GM23248 (cell line): Measurements from ENCODE around the gene FAM163A. TPM values are rescaled to one million over a fixed set of nuclear protein-coding genes. Genes with fewer than 3 reads are reported as not detected.
"Not testable (repeated sequence)": the region's sequence is repeated elsewhere in the genome, so short reads cannot be mapped to it uniquely, and the experiment has no call there.

ENCODE experiments used
- DNase-seq: peaks from one replicate; pipeline ENCODE4 v3.0.0-alpha.2; 2015
- H2AFZ ChIP-seq: fragments of 200-600 bp; sonication (generic); 2 replicates; pipeline ENCODE4 v1.6.1; 2016; ENCODE audit warnings: antibody characterized with exemption
- H3F3A ChIP-seq: fragments of 200-600 bp; sonication (generic); 2 replicates; pipeline ENCODE4 v1.6.1; 2016; ENCODE audit warnings: mild to moderate bottlenecking, antibody characterized with exemption, mixed run types; ENCODE audit not compliant: insufficient read depth
- H3K27ac ChIP-seq: fragments of 200-600 bp; sonication (generic); 2 replicates; pipeline ENCODE4 v1.5.1; 2016; ENCODE audit warnings: mild to moderate bottlenecking
- H3K27me3 ChIP-seq: fragments of 200-600 bp; sonication (generic); replicated peaks from 2 replicates; pipeline ENCODE4 v1.6.1; 2016; ENCODE audit warnings: mild to moderate bottlenecking; ENCODE audit not compliant: insufficient read depth
- H3K36me3 ChIP-seq: fragments of 200-600 bp; sonication (generic); 2 replicates; pipeline ENCODE4 v1.6.1; 2016; ENCODE audit warnings: low read depth, mild to moderate bottlenecking
- H3K4me1 ChIP-seq: fragments of 200-600 bp; sonication (generic); 2 replicates; pipeline ENCODE4 v1.6.1; 2016; ENCODE audit warnings: mild to moderate bottlenecking; ENCODE audit not compliant: insufficient read depth
- H3K4me2 ChIP-seq: fragments of 200-600 bp; sonication (generic); one replicate; pipeline ENCODE4 v1.6.1; 2016; ENCODE audit warnings: mild to moderate bottlenecking; ENCODE audit not compliant: unreplicated experiment
- H3K4me3 ChIP-seq: fragments of 200-600 bp; sonication (generic); 2 replicates; pipeline ENCODE4 v1.5.1; 2016; ENCODE audit warnings: mild to moderate bottlenecking
- H3K79me2 ChIP-seq: fragments of 200-600 bp; sonication (generic); 2 replicates; pipeline ENCODE4 v1.6.1; 2016; ENCODE audit warnings: mild to moderate bottlenecking; ENCODE audit not compliant: insufficient read depth
- H3K9ac ChIP-seq: fragments of 200-600 bp; sonication (generic); 2 replicates; pipeline ENCODE4 v1.6.1; 2016; ENCODE audit warnings: mild to moderate bottlenecking
- H3K9me2 ChIP-seq: fragments of 200-600 bp; sonication (generic); 2 replicates; pipeline ENCODE4 v1.6.1; 2016; ENCODE audit warnings: mixed run types, mild to moderate bottlenecking, moderate library complexity; ENCODE audit not compliant: insufficient read depth
- H3K9me3 ChIP-seq: fragments of 200-600 bp; sonication (generic); one replicate; pipeline ENCODE4 v1.6.1; 2017; ENCODE audit warnings: low read depth
- H4K20me1 ChIP-seq: fragments of 200-600 bp; sonication (generic); 2 replicates; pipeline ENCODE4 v1.6.0; 2016; ENCODE audit not compliant: insufficient read depth
- EZH2 ChIP-seq: fragments of 200-600 bp; sonication (generic); IDR thresholded peaks from 2 replicates; pipeline ENCODE4 v1.6.1; 2018; ENCODE audit warnings: antibody characterized with exemption, mild to moderate bottlenecking; ENCODE audit not compliant: insufficient read depth, poor library complexity, severe bottlenecking
- EZH2phosphoT487 ChIP-seq: fragments of 200-600 bp; sonication (generic); IDR thresholded peaks from 2 replicates; pipeline ENCODE4 v1.6.1; 2018; ENCODE audit warnings: antibody characterized with exemption, moderate library complexity, mild to moderate bottlenecking, low read depth; ENCODE audit not compliant: insufficient read depth
- WGBS, 2 experiments: methylation state at CpG; one replicate each; pipeline ENCODE4 v1.1.6; 2015 to 2017; ENCODE audit warnings: low lambda C conversion rate in 2 of 2, low coverage in 1 of 2; ENCODE audit errors: missing lambda C conversion rate in 2 of 2; 5-methylcytosine and 5-hydroxymethylcytosine counted together
- in situ Hi-C: fragments of 300-500 bp; cut with MboI; formaldehyde crosslinking; loops from 2 replicates; pipeline ENCODE4 v1.15.0; 2020
- polyA plus RNA-seq: library from polyadenylated mRNA; unstranded; fragments of >200 nt; fragmentation: Nextera tagmentation; extraction: Ambion mirVana; gene quantifications from 2 replicates; pipeline ENCODE4 v1.2.1, GENCODE V29; 2016
- total RNA-seq: library from RNA; depleted of rRNA; stranded (reverse); fragments of >200 nt; shearing (Covaris generic); gene quantifications from 2 replicates; pipeline ENCODE4 v1.2.3, GENCODE V29; 2014; rRNA removed

FAM163A gene
- total RNA-seq, result not detected in 2 replicates
- polyA plus RNA-seq, result not detected in 2 replicates

GRCh38 chr1:179742717-179743678 is at the start of gene FAM163A:
FAM163A (plus strand) TSS chr1:179743291; CDS start chr1:179813098, 69,807 bp downstream.
- TF ChIP-seq EZH2, result peak; percentile 84
- no peak for TF ChIP-seq EZH2phosphoT487
- Histone ChIP-seq H3K27ac (no peak within 1 kb of the TSS), H3K4me2 (peak within 1 kb of the TSS; percentile 20), H3K79me2 (no peaks in the 10 kb centered on the region), H3K36me3 (no peaks in the 10 kb centered on the region), H3K4me3 (0 out of 2 replicates have a peak within 1 kb of the TSS, but pooled peaks have one; percentile 15), H2AFZ (peak within 1 kb of the TSS; percentile 45; the same call in 1 of the 2 replicates), H3F3A (no peaks in the 10 kb centered on the region), H3K9me3 (no peaks in the 10 kb centered on the region), H3K9me2 (no peaks in the 10 kb centered on the region), H3K9ac (no peak within 1 kb of the TSS), H4K20me1 (no peaks in the 10 kb centered on the region), H3K27me3 (peaks cover 68% of the 10 kb centered on the region), H3K4me1 (no peaks in the 10 kb centered on the region)
- 4 to 5% methylated on average over 61 to 65 of the region's 92 CpGs for WGBS, 2 experiments
- no peak for DNase-seq
- in situ Hi-C loops, result no loop called here

GRCh38 chr1:179694530-179694929 is 48.6 kb upstream of the FAM163A start:
- WGBS, 2 experiments, result 30 to 35% methylated on average over 6 of the region's 6 CpGs
- H3K9me3 ChIP-seq, in situ Hi-C loops, H3K4me2 ChIP-seq, H3K27me3 ChIP-seq, DNase-seq, H3K4me1 ChIP-seq, H3K9ac ChIP-seq, H3K27ac ChIP-seq, H3K79me2 ChIP-seq, H3F3A ChIP-seq, H3K4me3 ChIP-seq, H4K20me1 ChIP-seq, H3K9me2 ChIP-seq, H2AFZ ChIP-seq, H3K36me3 ChIP-seq: not testable (repeated sequence)

GRCh38 chr1:179702946-179703539 is 40.0 kb upstream of the FAM163A start:
- Histone ChIP-seq H3K79me2 (no peaks in the 10 kb centered on the region), H3K9ac (no peak overlapping the region), H3K4me1 (no peaks in the 10 kb centered on the region), H3K9me2 (no peaks in the 10 kb centered on the region), H3K36me3 (no peaks in the 10 kb centered on the region), H2AFZ (no peak overlapping the region), H4K20me1 (no peaks in the 10 kb centered on the region), H3K27ac (no peak overlapping the region), H3K9me3 (no peaks in the 10 kb centered on the region), H3K4me3 (no peak overlapping the region), H3K27me3 (peaks cover 11% of the 10 kb centered on the region; the same call in 1 of the 2 replicates), H3F3A (no peaks in the 10 kb centered on the region), H3K4me2 (no peak overlapping the region)
- DNase-seq, result no peak
- in situ Hi-C loops, result no loop called here
- TF ChIP-seq EZH2phosphoT487, result no peak
- no peak for TF ChIP-seq EZH2
- 48 to 63% methylated on average over 5 of the region's 5 CpGs for WGBS, 2 experiments

- Histone ChIP-seq H3K27ac (no peak overlapping the region), H2AFZ (no peak overlapping the region), H4K20me1 (no peaks in the 10 kb centered on the region), H3K36me3 (no peaks in the 10 kb centered on the region), H3F3A (no peaks in the 10 kb centered on the region), H3K9me2 (no peaks in the 10 kb centered on the region), H3K9me3 (no peaks in the 10 kb centered on the region), H3K4me3 (no peak overlapping the region), H3K9ac (no peak overlapping the region), H3K4me1 (peaks cover 5% of the 10 kb centered on the region; the same call in 1 of the 2 replicates), H3K27me3 (peaks cover 9% of the 10 kb centered on the region; the same call in 1 of the 2 replicates), H3K79me2 (no peaks in the 10 kb centered on the region), H3K4me2 (no peak overlapping the region)
- TF ChIP-seq EZH2phosphoT487 (no peak), EZH2 (no peak)
- in situ Hi-C loops, result loop anchor here (5.0 kb wide), 1 partner anchor 101 kb away; no protein-coding TSS in a partner anchor
- peak; percentile 70 for DNase-seq
- 3% methylated on average over 3 of the region's 3 CpGs for WGBS, 2 experiments
Measured at GRCh38 chr1:179706339-179706941, 36.7 kb upstream of the FAM163A start.
